Smooth muscle cell (in vitro differentiated cells): ENCODE results near the gene PMVK. TPM values are rescaled to one million over a fixed set of nuclear protein-coding genes. Genes with fewer than 3 reads are reported as not detected.

ENCODE experiments used
- DNase-seq: peaks from one replicate; lab custom pipeline; 2025; ENCODE audit not compliant: unreplicated experiment; lab: John Stamatoyannopoulos, UW
- H2AFZ ChIP-seq: fragments of 200-600 bp; sonication (generic); 2 replicates; pipeline ENCODE4 v1.6.0; 2016; ENCODE audit warnings: antibody characterized with exemption, low read depth, mild to moderate bottlenecking
- H3F3A ChIP-seq: fragments of 200-600 bp; sonication (generic); 2 replicates; pipeline ENCODE4 v1.6.0; 2017; ENCODE audit warnings: antibody characterized with exemption, low read depth
- H3K27ac ChIP-seq: fragments of 200-600 bp; sonication (generic); 2 replicates; pipeline ENCODE4 v1.5.1; 2016; ENCODE audit warnings: low read depth, mild to moderate bottlenecking
- H3K27me3 ChIP-seq: fragments of 200-600 bp; sonication (generic); 2 replicates; pipeline ENCODE4 v1.6.1; 2016; ENCODE audit warnings: low read depth, mild to moderate bottlenecking
- H3K36me3 ChIP-seq: fragments of 200-600 bp; sonication (generic); 2 replicates; pipeline ENCODE4 v1.5.1; 2016; ENCODE audit warnings: low read depth
- H3K4me1 ChIP-seq: fragments of 200-600 bp; sonication (generic); 2 replicates; pipeline ENCODE4 v1.5.1; 2016; ENCODE audit warnings: low read depth
- H3K4me2 ChIP-seq: fragments of 200-600 bp; sonication (generic); 2 replicates; pipeline ENCODE4 v1.6.0; 2016; ENCODE audit warnings: mild to moderate bottlenecking
- H3K4me3 ChIP-seq: fragments of 200-600 bp; sonication (generic); 2 replicates; pipeline ENCODE4 v1.5.1; 2016; ENCODE audit warnings: mild to moderate bottlenecking
- H3K79me2 ChIP-seq: fragments of 200-600 bp; sonication (generic); 2 replicates; pipeline ENCODE4 v1.6.0; 2016; ENCODE audit warnings: low read depth, mild to moderate bottlenecking
- H3K9ac ChIP-seq: fragments of 200-600 bp; sonication (generic); 2 replicates; pipeline ENCODE4 v1.6.0; 2016; ENCODE audit warnings: low read depth
- H3K9me3 ChIP-seq: fragments of 200-600 bp; sonication (generic); replicated peaks from 2 replicates; pipeline ENCODE4 v1.5.1; 2016; ENCODE audit warnings: low read depth
- H4K20me1 ChIP-seq: fragments of 200-600 bp; sonication (generic); 2 replicates; pipeline ENCODE4 v1.6.0; 2016; ENCODE audit warnings: low read depth
- CTCF ChIP-seq: fragments of 200-600 bp; sonication (generic); IDR thresholded peaks from 2 replicates; pipeline ENCODE4 v1.5.1; 2017; ENCODE audit warnings: borderline replicate concordance, mild to moderate bottlenecking, antibody characterized with exemption; ENCODE audit not compliant: insufficient read depth, poor library complexity, severe bottlenecking
- WGBS: methylation state at CpG from one replicate; pipeline ENCODE4 v1.1.7; 2016; ENCODE audit warnings: low lambda C conversion rate; 5-methylcytosine and 5-hydroxymethylcytosine counted together
- polyA plus RNA-seq: library from polyadenylated mRNA; unstranded; fragments of >200 nt; fragmentation: Nextera tagmentation; extraction: Ambion mirVana; gene quantifications from 2 replicates; pipeline ENCODE4 v1.2.1, GENCODE V29; 2016
- total RNA-seq: library from RNA; depleted of rRNA; stranded (reverse); fragments of >200 nt; gene quantifications from 2 replicates; pipeline ENCODE4 v1.2.3, GENCODE V29; 2014

PMVK gene
- total and polyA plus RNA-seq, 2 experiments from 2014 or later: 6.7 to 31.2 TPM

DNA sequence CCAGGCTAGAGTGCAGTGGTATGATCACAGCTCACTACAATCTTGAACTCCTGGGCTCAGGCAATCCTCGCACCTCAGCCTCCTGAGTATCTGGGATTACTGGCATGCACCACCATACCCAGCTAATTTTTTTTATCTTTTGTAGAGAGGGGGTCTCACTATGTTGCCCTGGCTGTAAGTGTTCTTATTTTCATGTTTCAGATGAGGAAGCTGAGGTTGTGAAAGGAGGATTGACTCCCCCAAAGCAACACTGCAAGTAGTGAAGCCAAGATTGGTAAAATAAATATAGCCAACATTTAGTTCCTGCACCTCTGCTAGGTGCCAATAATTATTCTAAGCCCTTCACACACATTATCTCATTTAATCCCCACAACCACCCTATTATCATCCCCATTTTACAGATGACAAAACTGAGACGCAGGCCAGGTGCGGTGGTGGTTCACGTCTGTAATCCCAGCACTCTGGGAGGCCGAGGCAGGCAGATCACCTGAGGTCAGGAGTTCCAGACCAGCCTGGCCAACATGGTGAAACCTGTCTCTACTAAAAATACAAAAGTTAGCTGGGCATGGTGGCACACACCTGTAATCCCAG lies 2.1 kb downstream of the PMVK start:
- no peaks in the 10 kb centered on the region for H3K36me3 ChIP-seq
- no peak overlapping the region for H3K4me2 ChIP-seq
- H3K9ac ChIP-seq: no peak overlapping the region
- no peaks in the 10 kb centered on the region for H3F3A ChIP-seq
- H2AFZ ChIP-seq: no peak overlapping the region
- no peaks in the 10 kb centered on the region for H3K9me3 ChIP-seq
- no peaks in the 10 kb centered on the region for H3K27me3 ChIP-seq
- 97% methylated on average over 5 of the region's 5 CpGs for WGBS
- H3K4me3 ChIP-seq: no peak overlapping the region
- no peak for TF ChIP-seq CTCF
- no peaks in the 10 kb centered on the region for H4K20me1 ChIP-seq
- no peaks in the 10 kb centered on the region for H3K79me2 ChIP-seq
- H3K27ac ChIP-seq: no peak overlapping the region
- no peak for DNase-seq
- H3K4me1 ChIP-seq: no peaks in the 10 kb centered on the region

GRCh38 chr1:154931940-154932487 lies 4.5 kb downstream of the PMVK start:
- H3K27me3 ChIP-seq: no peaks in the 10 kb centered on the region
- H3K4me3 ChIP-seq: no peak overlapping the region
- H3K4me1 ChIP-seq: no peaks in the 10 kb centered on the region
- H3K27ac ChIP-seq: peak overlapping the region; percentile 48
- TF ChIP-seq CTCF: no peak
- H3K79me2 ChIP-seq: no peaks in the 10 kb centered on the region
- no peaks in the 10 kb centered on the region for H3K9me3 ChIP-seq
- no peak overlapping the region for H3K9ac ChIP-seq
- no peak for DNase-seq
- no peak overlapping the region for H3K4me2 ChIP-seq
- no peaks in the 10 kb centered on the region for H3F3A ChIP-seq
- no peaks in the 10 kb centered on the region for H4K20me1 ChIP-seq
- H3K36me3 ChIP-seq: no peaks in the 10 kb centered on the region
- H2AFZ ChIP-seq: no peak overlapping the region
- 92% methylated on average over 11 of the region's 11 CpGs for WGBS

- no peaks in the 10 kb centered on the region for H3K27me3 ChIP-seq
- no peak overlapping the region for H3K4me3 ChIP-seq
- no peaks in the 10 kb centered on the region for H3K79me2 ChIP-seq
- no peak overlapping the region for H3K27ac ChIP-seq
- no peak overlapping the region for H3K9ac ChIP-seq
- H3K36me3 ChIP-seq: no peaks in the 10 kb centered on the region
- DNase-seq: no peak
- no peak overlapping the region for H3K4me2 ChIP-seq
- 97% methylated on average over 13 of the region's 13 CpGs for WGBS
- H3F3A ChIP-seq: no peaks in the 10 kb centered on the region
- H3K9me3 ChIP-seq: no peaks in the 10 kb centered on the region
- H2AFZ ChIP-seq: no peak overlapping the region
- no peaks in the 10 kb centered on the region for H4K20me1 ChIP-seq
- H3K4me1 ChIP-seq: no peaks in the 10 kb centered on the region
- no peak for TF ChIP-seq CTCF
Measured at GRCh38 chr1:154926201-154926600, 10.3 kb downstream of the PMVK start.
